ENCODE data around the gene ASF1B.

GRCh38 chr19:14142262-14143190, 6.1 kb upstream of the ASF1B start:
- TF ChIP-seq POLR2A (IDR thresholded peaks at IDR 0.05; ENCODE audit: low read length): no peak
- peak; percentile 40 for TF ChIP-seq GATA1 (IDR thresholded peaks at IDR 0.05; ENCODE audit: low read depth, low read length)
